CD4-positive, alpha-beta T cell treated with Interleukin-10 for 1 hour (primary cell): ENCODE measurements around the gene CDH23.

Experiments
- DNase-seq: peaks from one replicate; pipeline ENCODE4 v3.0.0-alpha.2; 2020

The CDH23 gene

GRCh38 chr10:71610651-71611050, 213.9 kb downstream of the CDH23 start:
- DNase-seq = no peak

GRCh38 chr10:71611131-71611530, 214.4 kb downstream of the CDH23 start:
- no peak for DNase-seq

- no peak for DNase-seq
These were observed 215.1 kb downstream of the CDH23 start for GRCh38 chr10:71611709-71612422.

- DNase-seq = no peak
These were observed 216.6 kb downstream of the CDH23 start for GRCh38 chr10:71613261-71613777.

- DNase-seq = no peak
These were observed 217.2 kb downstream of the CDH23 start for GRCh38 chr10:71613877-71614276.

DNA sequence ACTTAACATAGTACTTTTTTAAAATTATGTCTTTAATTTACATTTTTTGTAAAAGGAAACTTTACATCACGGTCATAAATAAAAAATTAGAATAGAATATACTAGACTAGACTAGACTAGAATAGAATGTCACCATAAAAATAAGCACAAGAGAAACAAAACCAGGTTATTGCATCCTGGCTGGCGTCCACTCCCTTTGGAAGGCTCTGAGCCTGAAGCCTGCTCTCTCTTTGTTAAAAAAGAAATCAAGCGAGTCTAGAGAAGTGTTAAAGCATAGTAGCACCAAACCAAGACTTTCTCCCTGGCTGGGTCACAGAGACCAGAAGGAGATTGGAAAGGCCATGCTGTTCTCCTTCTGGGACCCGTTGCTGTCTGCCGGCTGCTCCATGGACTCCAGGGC, 218.2 kb downstream of the CDH23 start:
- no peak for DNase-seq

GRCh38 chr10:71615538-71616329, 219.0 kb downstream of the CDH23 start:
- no peak for DNase-seq

- DNase-seq = no peak
These were observed 220.3 kb downstream of the CDH23 start for GRCh38 chr10:71616817-71617654.

GRCh38 chr10:71618176-71618575, 221.5 kb downstream of the CDH23 start:
- DNase-seq = no peak

DNA sequence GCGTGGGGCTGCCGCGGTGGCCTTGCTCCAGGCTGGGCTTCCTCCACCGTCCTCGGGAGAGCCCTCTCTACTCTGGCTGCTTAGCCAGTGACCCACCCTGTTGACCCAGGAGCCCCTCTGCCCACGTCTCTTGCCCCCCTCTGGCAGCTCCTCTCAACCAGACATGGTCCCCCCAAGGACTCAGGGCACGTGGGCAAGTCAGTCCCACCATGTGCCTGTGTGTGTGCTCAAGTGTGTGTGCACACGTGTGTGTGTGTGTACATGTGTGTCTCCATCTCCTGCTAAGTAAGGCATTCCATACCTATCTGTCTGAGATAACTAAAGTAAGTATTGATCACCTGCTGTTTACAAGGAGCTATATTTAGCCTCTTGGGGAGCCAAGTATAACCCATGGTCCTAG, 221.9 kb downstream of the CDH23 start:
- DNase-seq = no peak

GRCh38 chr10:71620642-71621041, 223.9 kb downstream of the CDH23 start:
- no peak for DNase-seq

DNA sequence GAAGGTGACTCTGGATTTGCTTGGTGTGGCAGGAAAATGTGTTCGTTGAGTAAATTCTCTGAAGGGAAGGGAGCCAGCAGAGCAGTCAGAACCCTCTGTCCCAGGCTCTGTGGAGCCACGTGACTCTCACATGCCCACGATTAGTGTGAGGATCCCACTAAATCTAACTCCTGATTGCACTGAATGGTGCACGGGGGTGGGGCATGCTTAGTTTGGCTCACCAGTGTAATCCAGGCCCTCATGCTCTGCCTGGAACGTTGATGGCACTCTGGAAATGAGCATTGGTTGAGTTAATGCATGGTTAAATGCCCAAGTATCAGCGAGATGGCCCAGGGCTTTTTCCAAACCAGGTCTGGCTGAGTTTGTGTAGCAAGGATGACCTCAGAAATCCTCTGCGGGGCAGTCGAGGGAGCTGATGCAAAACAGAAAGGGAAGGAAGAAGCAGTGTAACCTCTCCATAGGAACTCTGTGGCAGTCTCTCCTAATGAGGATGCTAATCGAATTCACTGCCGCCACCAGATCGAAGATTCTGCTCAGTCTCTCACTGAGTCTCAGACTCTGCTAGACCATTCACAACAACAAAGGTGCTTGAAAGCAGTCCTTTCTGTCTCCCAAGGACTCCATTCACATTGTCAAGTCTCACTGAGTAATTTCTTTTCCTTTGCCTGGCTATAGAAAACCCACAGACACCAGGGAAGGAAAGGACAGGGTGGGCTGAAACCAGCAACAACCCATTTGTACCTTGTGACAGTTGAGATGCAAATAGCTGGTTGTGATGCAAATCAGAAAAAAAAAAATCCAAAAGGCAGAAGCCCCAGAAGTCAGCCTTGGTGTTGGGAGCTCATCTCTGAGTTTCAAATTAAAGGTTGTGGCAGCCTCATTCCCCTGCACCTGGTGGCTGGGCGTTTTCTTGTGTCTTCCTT, 224.8 kb downstream of the CDH23 start:
- no peak for DNase-seq

DNA sequence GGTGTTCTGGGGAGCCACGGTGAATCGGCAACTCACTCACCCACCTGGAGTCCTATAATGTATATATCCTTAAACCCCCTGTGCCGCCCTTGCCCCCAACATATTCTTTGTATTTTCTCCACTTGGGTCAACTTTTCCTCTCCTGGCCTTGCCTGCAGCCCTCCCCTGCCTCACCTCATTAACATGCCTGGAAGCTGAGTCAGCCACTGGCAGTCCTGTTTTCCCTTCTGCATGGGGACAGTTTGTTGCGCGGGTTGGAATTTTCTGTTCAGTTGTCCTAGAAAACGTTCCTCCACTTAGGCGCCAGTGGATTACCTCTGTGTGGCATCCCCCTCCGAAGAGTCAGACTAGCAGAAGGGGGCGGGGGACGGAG, 225.4 kb downstream of the CDH23 start:
- no peak for DNase-seq

- no peak for DNase-seq
These were observed 225.9 kb downstream of the CDH23 start for GRCh38 chr10:71622616-71623015.

DNA sequence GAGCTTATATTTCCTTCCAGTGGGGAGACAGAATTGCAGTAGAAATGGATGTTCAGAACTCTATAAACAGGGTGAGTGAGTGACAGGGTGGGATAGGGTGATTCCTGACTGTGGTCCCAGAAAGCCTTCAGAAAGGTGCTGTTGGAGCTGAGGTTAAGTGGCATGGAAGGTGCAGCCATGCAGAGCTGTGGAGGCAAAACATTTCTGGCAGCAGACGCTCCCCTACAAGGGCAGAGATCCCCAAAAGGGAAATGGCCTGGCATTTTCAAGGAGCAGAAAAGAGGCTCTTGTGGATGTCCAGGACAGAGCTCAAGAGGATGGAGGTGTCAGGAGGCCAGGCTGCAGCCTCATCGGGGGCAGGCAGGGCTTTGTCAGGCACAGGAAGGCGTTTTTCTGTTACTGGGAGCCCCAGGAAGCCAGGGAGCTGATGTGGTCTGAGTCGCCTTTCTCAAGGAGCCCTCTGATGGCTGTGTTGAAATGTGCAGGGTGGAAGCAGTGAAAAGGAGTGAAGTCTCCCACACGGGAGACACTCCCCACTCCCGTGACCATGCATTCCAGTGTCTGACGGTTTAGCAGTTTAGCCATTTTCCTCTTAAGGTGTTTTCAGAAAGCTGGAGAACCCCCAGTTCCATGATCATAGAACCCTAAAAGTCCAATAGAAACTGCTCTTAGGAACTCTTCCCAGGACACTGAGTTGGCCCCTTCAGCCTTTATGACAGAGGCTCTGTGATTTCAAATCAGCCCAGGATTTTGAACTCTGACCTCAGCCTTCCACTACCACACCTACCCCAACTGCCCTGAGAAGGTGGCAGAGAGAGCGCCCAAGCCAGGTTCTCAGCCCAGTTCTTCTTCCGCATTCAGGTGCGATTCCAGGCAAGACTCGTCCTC, 226.6 kb downstream of the CDH23 start:
- DNase-seq = no peak

DNA sequence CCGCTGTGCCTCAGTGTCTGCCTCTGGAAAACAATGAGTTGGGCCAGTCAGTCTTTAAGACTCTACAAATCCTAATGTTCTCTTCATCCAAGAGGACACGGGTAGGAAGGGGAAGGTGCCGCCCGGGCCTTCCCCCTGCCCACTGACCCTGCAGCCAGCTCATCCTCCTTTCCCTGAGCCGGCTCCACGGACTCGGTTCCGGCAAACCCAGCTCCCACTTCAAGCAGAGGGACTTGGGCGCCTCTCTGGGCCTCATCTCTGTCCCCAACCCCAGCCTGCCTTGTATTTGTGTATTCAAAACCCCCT, 227.2 kb downstream of the CDH23 start:
- DNase-seq = no peak

DNA sequence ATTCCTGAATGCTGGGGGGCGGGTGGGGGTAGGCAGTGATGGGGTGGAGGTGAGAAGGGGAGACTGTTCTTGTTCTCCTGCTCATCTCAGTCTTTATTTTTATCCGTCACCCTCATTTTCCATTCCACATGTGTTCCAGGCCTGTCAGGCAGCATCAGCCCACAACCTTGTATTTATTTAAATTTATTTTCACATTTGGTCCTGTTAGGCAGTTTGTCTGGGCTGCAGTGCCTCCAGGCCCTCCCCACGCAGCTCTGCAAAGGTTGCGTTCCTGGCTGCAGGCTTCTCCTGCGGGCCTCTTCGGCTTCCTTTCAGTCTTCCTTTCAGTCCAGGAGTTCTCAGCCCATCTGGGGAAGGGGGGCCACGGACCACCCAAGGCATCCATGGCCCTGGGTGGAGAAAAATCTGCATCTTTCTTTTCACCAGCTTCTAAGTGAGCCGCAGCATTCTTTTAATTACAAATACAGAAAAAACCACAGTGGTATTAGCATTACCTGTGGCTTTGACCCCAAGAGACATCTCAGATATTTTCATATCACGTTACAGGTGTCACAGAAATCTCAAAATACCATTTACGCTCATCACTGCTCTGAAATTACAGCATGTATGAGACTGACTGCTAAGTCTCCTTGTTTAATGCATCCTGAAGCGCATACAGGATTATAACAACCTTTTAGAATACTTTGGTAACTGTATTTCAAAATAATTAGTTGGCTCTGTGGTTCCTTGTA, 228.9 kb downstream of the CDH23 start:
- no peak for DNase-seq

GRCh38 chr10:71627230-71627939, 230.7 kb downstream of the CDH23 start:
- no peak for DNase-seq

DNA sequence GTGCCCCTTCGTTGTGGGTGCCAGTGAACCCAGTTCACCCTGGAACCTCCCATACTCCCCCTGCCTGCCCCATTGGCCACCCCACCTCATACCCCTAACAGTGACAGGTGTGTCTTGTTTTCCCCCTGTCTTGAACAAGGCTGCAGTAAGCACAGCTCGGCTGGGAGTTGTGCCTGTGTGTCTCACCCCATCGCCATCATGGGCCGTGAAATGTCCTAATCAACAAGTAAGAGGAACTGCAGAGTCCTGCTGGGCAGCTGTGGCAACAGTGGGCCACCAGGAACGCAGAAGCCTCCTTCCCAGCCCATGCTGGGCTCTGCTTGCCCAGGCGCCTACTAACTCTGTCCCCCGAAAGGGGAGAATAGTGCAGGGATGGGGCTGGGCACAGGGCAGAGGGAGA, 231.2 kb downstream of the CDH23 start:
- DNase-seq = no peak

DNA sequence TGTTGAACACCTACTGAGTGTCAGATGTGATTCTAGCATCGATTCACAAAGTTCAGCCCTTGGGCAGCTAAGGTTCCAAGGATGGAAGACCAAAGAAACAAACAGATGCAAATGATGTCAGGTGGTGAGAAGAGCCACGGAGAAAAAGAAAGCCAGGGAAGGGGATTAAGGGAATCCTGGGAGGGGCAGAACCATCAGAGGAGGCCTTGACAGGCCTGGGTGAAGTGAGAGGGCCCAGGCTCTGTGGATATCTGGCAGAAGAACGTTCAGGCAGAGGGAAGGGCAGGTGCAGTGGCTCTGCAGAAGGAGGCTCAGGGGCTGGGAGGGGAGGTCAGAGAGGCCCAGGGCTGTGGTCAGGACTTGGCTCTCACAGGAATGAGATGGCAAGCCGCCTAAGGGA, 232.4 kb downstream of the CDH23 start:
- DNase-seq = no peak
